CD14-positive monocyte (primary cell): ENCODE data around the gene C10orf67. TPM values are rescaled to one million over a fixed set of nuclear protein-coding genes. Genes with fewer than 3 reads are reported as not detected.

Experiments used
- DNase-seq, 3 donors: peaks; one replicate each; pipeline ENCODE4 v3.0.0-alpha.2; 2011 to 2022
- H2AFZ ChIP-seq: 2 replicates; pipeline ENCODE4 v1.6.0; 2012; ENCODE audit warnings: mild to moderate bottlenecking, low read depth, low read length, inconsistent platforms; ENCODE audit not compliant: insufficient read depth, poor library complexity, severe bottlenecking
- H3K27ac ChIP-seq, 2 donors: 1 replicate in 1 of 2; 2 replicates in 1 of 2; pipeline ENCODE4 v1.5.1; 2012 to 2013; ENCODE audit warnings: low read length in 2 of 2, control low read depth in 1 of 2, inconsistent platforms in 1 of 2, low read depth in 1 of 2, mild to moderate bottlenecking in 1 of 2
- H3K27me3 ChIP-seq, 2 donors: one replicate each; pipeline versions ENCODE4 v1.6.0 to v1.6.1; 2011 to 2013; ENCODE audit warnings: low read length in 2 of 2; ENCODE audit not compliant: control insufficient read depth in 2 of 2, insufficient read depth in 2 of 2
- H3K36me3 ChIP-seq, 2 donors: replicated peaks in 1 of 2; 1 replicate in 1 of 2; 2 replicates in 1 of 2; pipeline versions ENCODE4 v1.5.1 to v1.6.1; 2012 to 2013; ENCODE audit warnings: low read length in 2 of 2, control low read depth in 1 of 2, inconsistent platforms in 1 of 2, mild to moderate bottlenecking in 1 of 2; ENCODE audit not compliant: insufficient read depth in 2 of 2, control insufficient read depth in 1 of 2
- H3K4me1 ChIP-seq, 2 donors: 1 replicate in 1 of 2; 2 replicates in 1 of 2; pipeline versions ENCODE4 v1.5.1 to v1.6.1; 2012 to 2013; ENCODE audit warnings: low read length in 2 of 2, control low read depth in 1 of 2, inconsistent platforms in 1 of 2, mild to moderate bottlenecking in 1 of 2, moderate library complexity in 1 of 2; ENCODE audit not compliant: insufficient read depth in 2 of 2, control insufficient read depth in 1 of 2
- H3K4me2 ChIP-seq: replicated peaks from 2 replicates; pipeline ENCODE3; 2012; ENCODE audit warnings: low read length, moderate library complexity, mild to moderate bottlenecking; ENCODE audit not compliant: poor library complexity, severe bottlenecking; ENCODE audit errors: extremely low read depth
- H3K4me3 ChIP-seq, 3 experiments: fragments of 200-600 bp in 1 of 3; sonication (generic) in 1 of 3; replicated peaks in 1 of 3; 1 replicate in 2 of 3; 2 replicates in 1 of 3; pipeline ENCODE4 v1.5.1; 2011 to 2013; ENCODE audit warnings: low read length in 3 of 3, mild to moderate bottlenecking in 3 of 3, control low read depth in 2 of 3, low read depth in 2 of 3, inconsistent platforms in 1 of 3, moderate library complexity in 1 of 3
- H3K79me2 ChIP-seq: 2 replicates; pipeline ENCODE4 v1.6.0; 2012; ENCODE audit warnings: mild to moderate bottlenecking, control low read depth, inconsistent platforms, low read length, moderate library complexity; ENCODE audit not compliant: insufficient read depth
- H3K9ac ChIP-seq: 2 replicates; pipeline ENCODE4 v1.6.0; 2017; ENCODE audit warnings: low read length, mild to moderate bottlenecking; ENCODE audit not compliant: insufficient read depth, poor library complexity, severe bottlenecking
- H3K9me3 ChIP-seq, 2 donors: replicated peaks in 1 of 2; 1 replicate in 1 of 2; 2 replicates in 1 of 2; pipeline versions ENCODE4 v1.5.1 to v1.6.1; 2012 to 2013; ENCODE audit warnings: low read length in 2 of 2, control low read depth in 1 of 2; ENCODE audit not compliant: control insufficient read depth in 1 of 2, insufficient read depth in 1 of 2
- H4K20me1 ChIP-seq: 2 replicates; pipeline ENCODE4 v1.6.0; 2012; ENCODE audit warnings: mild to moderate bottlenecking, low read length, control low read depth, moderate library complexity; ENCODE audit not compliant: insufficient read depth
- H3K27ac Mint-ChIP-seq, 7 donors: one replicate each; pipeline ENCODE4 v1.8.0; 2020; ENCODE audit warnings: mild to moderate bottlenecking in 7 of 7, mixed read lengths in 7 of 7, moderate library complexity in 6 of 7, inconsistent platforms in 2 of 7
- H3K27me3 Mint-ChIP-seq, 3 donors: one replicate each; pipeline ENCODE4 v1.8.0; 2021 to 2022; ENCODE audit warnings: low read depth in 3 of 3, mild to moderate bottlenecking in 3 of 3, mixed read lengths in 3 of 3, moderate library complexity in 3 of 3, inconsistent platforms in 1 of 3
- H3K36me3 Mint-ChIP-seq, 2 donors: one replicate each; pipeline ENCODE4 v1.8.0; 2020; ENCODE audit warnings: mixed read lengths in 2 of 2, inconsistent platforms in 1 of 2, mild to moderate bottlenecking in 1 of 2
- H3K4me1 Mint-ChIP-seq: one replicate; pipeline ENCODE4 v1.8.0; 2020; ENCODE audit warnings: mild to moderate bottlenecking, mixed read lengths
- H3K4me3 Mint-ChIP-seq, 2 donors: one replicate each; pipeline ENCODE4 v1.8.0; 2020; ENCODE audit warnings: mild to moderate bottlenecking in 2 of 2, mixed read lengths in 2 of 2, moderate library complexity in 1 of 2
- H3K9me3 Mint-ChIP-seq, 7 donors: one replicate each; pipeline ENCODE4 v1.8.0; 2020 to 2022; ENCODE audit warnings: mixed read lengths in 7 of 7, mild to moderate bottlenecking in 6 of 7, moderate library complexity in 6 of 7, inconsistent platforms in 2 of 7
- WGBS: methylation state at CpG from one replicate; pipeline ENCODE4 v1.1.5; 2013; ENCODE audit warnings: missing lambda C conversion rate; ENCODE audit not compliant: insufficient coverage; 5-methylcytosine and 5-hydroxymethylcytosine counted together
- intact Hi-C, 2 donors: fragments of 100-400 bp; cut with micrococcal nuclease; formaldehyde crosslinking; loops; one replicate each; pipeline versions ENCODE4 v1.15.0 to v1.15.1; 2023
- polyA plus RNA-seq, 3 donors: library from polyadenylated mRNA; depleted of rRNA in 1 of 3; unstranded in 2 of 3; stranded (reverse) in 1 of 3; fragments of 300-500 nt in 2 of 3; fragments of >200 nt in 1 of 3; fragmentation: Illumina TruSeq in 2 of 3; gene quantifications; 1 replicate in 2 of 3; 2 replicates in 1 of 3; pipeline ENCODE4 v1.2.3, GENCODE V29; 2012 to 2021
- TF ChIP-seq, protein P1 (sequence below): fragments of 200-600 bp; IDR thresholded peaks from one replicate; pipeline ENCODE4 v1.8.0; 2022; ENCODE audit warnings: antibody characterized with exemption, mild to moderate bottlenecking

C10orf67 gene
- polyA plus RNA-seq, 3 donors: not detected

DNA sequence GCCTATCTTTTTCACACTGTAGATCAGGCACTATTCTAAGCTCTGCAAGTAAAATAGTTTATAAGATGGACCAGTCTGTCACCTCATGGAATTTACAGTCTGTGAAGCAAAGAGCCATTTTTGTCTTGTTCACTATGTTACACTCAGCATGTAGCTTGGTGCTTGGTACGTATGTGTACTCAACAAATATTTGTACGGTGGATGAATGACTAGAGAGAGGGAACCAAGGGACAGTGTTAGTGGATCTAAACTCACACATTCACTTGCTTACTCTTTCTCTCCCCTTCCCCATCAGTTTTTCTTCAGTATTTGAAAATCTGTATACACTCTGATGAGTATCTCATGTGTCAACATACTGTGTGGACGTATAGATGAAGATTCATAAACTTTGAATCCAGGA is 106.6 kb downstream of the C10orf67 start:
- Histone ChIP-seq H4K20me1 (no peaks in the 10 kb centered on the region), H3K4me2 (no peak overlapping the region), H3K36me3 (no peaks in the 10 kb centered on the region), H3K9ac (no peak overlapping the region), H3K9me3 (peaks cover 0 to 5% of the 10 kb centered on the region in 2 donors), H2AFZ (no peak overlapping the region), H3K79me2 (no peaks in the 10 kb centered on the region), H3K27me3 (no peaks in the 10 kb centered on the region), H3K27ac (no peak overlapping the region), H3K4me3 (no peak overlapping the region), H3K4me1 (no peaks in the 10 kb centered on the region)
- TF ChIP-seq, protein P1, sequence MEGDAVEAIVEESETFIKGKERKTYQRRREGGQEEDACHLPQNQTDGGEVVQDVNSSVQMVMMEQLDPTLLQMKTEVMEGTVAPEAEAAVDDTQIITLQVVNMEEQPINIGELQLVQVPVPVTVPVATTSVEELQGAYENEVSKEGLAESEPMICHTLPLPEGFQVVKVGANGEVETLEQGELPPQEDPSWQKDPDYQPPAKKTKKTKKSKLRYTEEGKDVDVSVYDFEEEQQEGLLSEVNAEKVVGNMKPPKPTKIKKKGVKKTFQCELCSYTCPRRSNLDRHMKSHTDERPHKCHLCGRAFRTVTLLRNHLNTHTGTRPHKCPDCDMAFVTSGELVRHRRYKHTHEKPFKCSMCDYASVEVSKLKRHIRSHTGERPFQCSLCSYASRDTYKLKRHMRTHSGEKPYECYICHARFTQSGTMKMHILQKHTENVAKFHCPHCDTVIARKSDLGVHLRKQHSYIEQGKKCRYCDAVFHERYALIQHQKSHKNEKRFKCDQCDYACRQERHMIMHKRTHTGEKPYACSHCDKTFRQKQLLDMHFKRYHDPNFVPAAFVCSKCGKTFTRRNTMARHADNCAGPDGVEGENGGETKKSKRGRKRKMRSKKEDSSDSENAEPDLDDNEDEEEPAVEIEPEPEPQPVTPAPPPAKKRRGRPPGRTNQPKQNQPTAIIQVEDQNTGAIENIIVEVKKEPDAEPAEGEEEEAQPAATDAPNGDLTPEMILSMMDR: no peak
- H3K27ac Mint-ChIP-seq: no peak overlapping the region
- H3K36me3 Mint-ChIP-seq: no peaks in the 10 kb centered on the region
- H3K27me3 Mint-ChIP-seq: peaks cover 0 to 3% (median 0%) of the 10 kb centered on the region in 3 donors
- H3K4me1 Mint-ChIP-seq: no peaks in the 10 kb centered on the region
- no peak for DNase-seq
- peaks cover 2 to 10% (median 4%) of the 10 kb centered on the region in 7 donors for H3K9me3 Mint-ChIP-seq
- H3K4me3 Mint-ChIP-seq: no peak overlapping the region
- intact Hi-C loops: no loop called here
- no CpG with 5 or more reads among the region's 3 CpGs for WGBS

- no peaks in the 10 kb centered on the region for H3K9me3 ChIP-seq
Measured at GRCh38 chr10:23230582-23230981, 114.0 kb downstream of the C10orf67 start.

More at GRCh38 chr10:23230582-23230981, 114.0 kb downstream of the C10orf67 start:
- no peak overlapping the region for H3K4me3 ChIP-seq
- Mint-ChIP-seq H3K4me3 (no peak overlapping the region), H3K9me3 (peaks cover 0 to 10% (median 2%) of the 10 kb centered on the region in 7 donors), H3K4me1 (no peaks in the 10 kb centered on the region), H3K27me3 (peaks cover 0 to 2% (median 1%) of the 10 kb centered on the region in 3 donors), H3K27ac (peak overlapping the region in 1 of 7 donors; percentile 43), H3K36me3 (no peaks in the 10 kb centered on the region)
- DNase-seq: no peak
- H3K4me1 ChIP-seq: no peaks in the 10 kb centered on the region
- TF ChIP-seq, protein P1: no peak
- no peaks in the 10 kb centered on the region for H3K36me3 ChIP-seq
- H3K27ac ChIP-seq: no peak overlapping the region
- H3K79me2 ChIP-seq: no peaks in the 10 kb centered on the region
- WGBS: no CpG with 5 or more reads among the region's 1 CpG
- no peaks in the 10 kb centered on the region for H3K27me3 ChIP-seq
- intact Hi-C loops: no loop called here
- no peak overlapping the region for H3K9ac ChIP-seq
- no peaks in the 10 kb centered on the region for H4K20me1 ChIP-seq
- no peak overlapping the region for H2AFZ ChIP-seq
- no peak overlapping the region for H3K4me2 ChIP-seq
